GM20000 (cell line): ENCODE measurements around the gene TMEM179B.
A peak's percentile ranks its signal among the peaks of the same experiment; 100 is the strongest.

Experiments used
- DNase-seq: peaks from one replicate; pipeline ENCODE4 v3.0.0; 2012; ENCODE audit warnings: low spot score
- TF ChIP-seq, protein P1 (sequence below): IDR thresholded peaks from 2 replicates; pipeline ENCODE4 v1.5.1; 2012; ENCODE audit warnings: mild to moderate bottlenecking, control low read depth; ENCODE audit errors: extremely low read depth, missing control alignments

The TMEM179B gene

GRCh38 chr11:62792202-62792575 is 5.0 kb downstream of the TMEM179B start:
- TF ChIP-seq, protein P1, sequence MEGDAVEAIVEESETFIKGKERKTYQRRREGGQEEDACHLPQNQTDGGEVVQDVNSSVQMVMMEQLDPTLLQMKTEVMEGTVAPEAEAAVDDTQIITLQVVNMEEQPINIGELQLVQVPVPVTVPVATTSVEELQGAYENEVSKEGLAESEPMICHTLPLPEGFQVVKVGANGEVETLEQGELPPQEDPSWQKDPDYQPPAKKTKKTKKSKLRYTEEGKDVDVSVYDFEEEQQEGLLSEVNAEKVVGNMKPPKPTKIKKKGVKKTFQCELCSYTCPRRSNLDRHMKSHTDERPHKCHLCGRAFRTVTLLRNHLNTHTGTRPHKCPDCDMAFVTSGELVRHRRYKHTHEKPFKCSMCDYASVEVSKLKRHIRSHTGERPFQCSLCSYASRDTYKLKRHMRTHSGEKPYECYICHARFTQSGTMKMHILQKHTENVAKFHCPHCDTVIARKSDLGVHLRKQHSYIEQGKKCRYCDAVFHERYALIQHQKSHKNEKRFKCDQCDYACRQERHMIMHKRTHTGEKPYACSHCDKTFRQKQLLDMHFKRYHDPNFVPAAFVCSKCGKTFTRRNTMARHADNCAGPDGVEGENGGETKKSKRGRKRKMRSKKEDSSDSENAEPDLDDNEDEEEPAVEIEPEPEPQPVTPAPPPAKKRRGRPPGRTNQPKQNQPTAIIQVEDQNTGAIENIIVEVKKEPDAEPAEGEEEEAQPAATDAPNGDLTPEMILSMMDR, result no peak
- DNase-seq, result no peak

GRCh38 chr11:62794201-62794775 is 7.1 kb downstream of the TMEM179B start:
- TF ChIP-seq, protein P1, result no peak
- DNase-seq, result no peak

DNA sequence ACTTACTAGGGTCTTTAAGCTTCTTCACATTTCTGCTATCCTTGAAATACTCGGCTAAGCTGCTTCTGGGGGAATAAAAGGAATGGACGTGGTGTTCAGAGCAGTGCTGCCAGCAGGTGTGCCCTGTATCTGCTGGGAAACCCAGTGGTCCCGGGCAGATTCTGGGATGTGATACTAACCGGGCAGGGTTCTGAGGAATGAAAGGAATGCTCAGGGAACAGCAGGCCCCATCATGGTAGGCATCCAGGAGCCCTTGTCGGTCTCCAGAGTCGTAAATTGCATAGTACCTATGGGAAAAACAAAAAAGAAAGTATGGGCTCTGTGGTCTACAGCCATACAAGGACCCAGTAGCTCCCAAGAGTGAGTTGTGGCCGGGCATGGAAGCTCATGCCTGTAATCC is 9.1 kb downstream of the TMEM179B start:
- no peak for DNase-seq
- TF ChIP-seq, protein P1, result no peak

DNA sequence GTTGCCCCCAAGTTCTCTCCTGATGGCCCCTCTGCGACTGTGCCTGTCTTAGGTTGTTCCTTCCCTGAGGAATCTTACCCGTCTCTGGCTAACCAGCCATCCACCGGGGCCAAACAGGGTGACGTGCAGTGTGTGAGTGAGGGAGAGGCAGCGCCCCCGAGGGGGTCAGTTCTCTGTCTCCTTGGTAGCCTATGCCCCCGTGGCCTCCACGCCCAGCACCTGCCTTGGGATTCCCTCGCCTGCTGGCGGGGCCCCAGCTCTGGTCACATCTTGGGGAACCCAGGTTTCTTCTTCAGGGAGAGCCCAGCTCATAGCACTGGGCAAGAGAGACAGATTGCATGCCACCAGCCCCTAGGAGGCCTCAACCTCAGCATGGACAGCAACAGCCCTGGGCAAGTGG is 12.3 kb downstream of the TMEM179B start:
- TF ChIP-seq, protein P1, result no peak
- no peak for DNase-seq

DNA sequence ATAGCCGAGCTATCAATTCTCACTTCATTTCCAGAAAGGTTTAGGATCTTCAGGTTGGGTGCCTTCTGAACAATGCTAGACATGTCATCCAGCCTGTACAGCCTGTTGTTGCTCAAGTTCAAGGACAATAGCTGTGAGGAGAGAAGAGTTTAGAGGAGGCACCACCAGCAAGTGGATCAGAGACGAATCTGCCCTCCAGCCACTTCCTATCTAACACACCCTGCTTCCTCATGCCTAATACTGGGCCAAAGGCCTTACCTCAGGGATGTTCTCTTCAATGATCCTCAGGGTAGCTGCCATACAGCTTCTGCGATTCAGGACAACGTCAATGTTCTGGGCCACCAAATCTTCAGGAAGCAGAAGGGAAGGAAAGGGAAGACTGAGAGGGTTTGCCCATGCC is 13.9 kb downstream of the TMEM179B start:
- no peak for DNase-seq
- TF ChIP-seq, protein P1, result no peak

DNA sequence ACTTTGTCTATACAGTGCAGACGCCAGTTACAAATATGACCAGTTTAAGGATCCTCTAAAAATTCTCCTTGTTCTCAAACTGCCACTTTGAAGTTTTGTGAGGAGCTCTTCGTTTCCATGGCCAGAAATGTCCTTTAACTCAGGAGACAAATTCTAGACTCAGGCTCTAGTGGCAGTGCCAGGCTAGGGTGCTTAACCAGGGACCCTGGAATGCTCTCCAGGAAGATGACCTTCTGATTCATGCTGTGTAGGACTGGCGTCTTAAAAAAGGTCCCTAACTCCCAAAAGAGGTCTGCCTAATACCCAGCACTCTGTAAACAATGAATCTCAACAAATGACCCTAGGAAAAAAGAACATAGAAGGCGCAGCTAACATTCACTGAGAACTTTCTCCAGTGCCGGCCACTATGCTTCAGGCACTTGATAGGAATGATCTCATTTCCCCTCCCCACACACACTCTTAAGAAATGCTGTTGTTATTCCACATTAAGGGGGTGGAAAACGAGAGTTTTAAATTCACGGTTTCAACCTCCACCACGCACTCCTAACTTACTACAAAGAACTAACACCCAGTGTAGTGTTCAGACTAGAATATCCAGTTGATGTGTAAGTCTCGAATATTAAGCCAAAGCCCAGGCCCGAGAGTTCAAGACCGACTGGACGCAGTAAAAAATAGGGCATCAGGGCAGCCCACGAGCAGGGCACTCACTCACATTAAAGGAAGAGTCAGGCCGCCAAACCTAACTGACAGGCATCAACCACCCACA is 17.3 kb downstream of the TMEM179B start:
- DNase-seq, result peak; percentile 40
- TF ChIP-seq, protein P1, result no peak

DNA sequence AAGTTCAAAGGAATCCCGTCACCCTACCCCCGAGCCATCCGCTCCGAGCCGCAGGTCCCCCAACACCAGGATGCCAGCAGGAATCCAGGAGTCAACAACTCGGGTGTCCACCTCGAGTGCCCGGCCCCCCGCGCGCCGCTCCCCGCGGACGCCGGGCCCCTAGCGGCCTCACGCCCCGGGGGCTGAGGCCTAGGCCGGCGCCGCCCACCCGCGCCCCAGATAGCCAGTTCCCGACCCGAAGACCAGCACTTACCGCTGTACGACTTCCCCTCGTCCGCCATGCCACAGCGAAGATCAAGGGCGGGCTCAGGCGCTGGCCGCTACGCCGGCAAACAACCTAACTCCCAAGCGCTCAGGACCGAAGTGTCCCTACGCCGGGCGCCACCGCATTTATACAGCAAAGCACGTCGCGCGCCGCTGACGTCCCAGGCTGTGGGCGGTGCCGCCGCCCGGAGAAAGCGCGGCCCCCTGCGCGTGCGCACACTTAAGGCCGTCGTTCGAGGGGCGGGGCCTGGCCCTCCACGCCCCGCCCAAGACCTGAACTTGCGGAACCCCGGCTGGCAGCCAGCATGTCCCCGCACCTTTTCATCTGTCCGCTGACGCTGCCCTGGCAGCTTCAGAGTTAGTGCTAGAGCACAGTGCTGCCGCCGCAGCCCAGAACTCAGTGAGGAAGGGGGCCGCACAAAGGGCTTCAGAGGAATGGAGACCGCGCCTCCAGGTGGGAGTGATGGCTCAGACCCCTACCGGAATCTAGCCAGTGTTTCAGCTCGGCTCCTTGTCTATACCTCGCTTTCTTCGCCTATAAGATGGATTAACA is 18.1 kb downstream of the TMEM179B start, which contains the start of gene NXF1:
Gene NXF1 (minus strand): TSS at position 365 of the 817 bp plus-strand sequence. CDS start 84 bp downstream, at position 281.
- TF ChIP-seq, protein P1, result no peak
- peak; percentile 99 for DNase-seq
